HepG2 (cell line): ENCODE results near the gene PHLDB1. TPM values are rescaled to one million over a fixed set of nuclear protein-coding genes. Genes with fewer than 3 reads are reported as not detected.

ENCODE experiments used
- ARID5B ChIP-seq: IDR thresholded peaks from 2 replicates; pipeline ENCODE4 v1.4.0; 2020; ENCODE audit warnings: mild to moderate bottlenecking, missing genetic modification reagents
- ARNT2 ChIP-seq: sonication (generic); formaldehyde crosslinking; IDR thresholded peaks from 2 replicates; pipeline ENCODE4 v1.8.0; 2022; ENCODE audit warnings: mild to moderate bottlenecking, low read depth, missing genetic modification reagents, moderate library complexity
- BRD4 ChIP-seq: sonication (generic); formaldehyde crosslinking; IDR thresholded peaks from 2 replicates; pipeline ENCODE4 v1.4.0; 2020; ENCODE audit warnings: missing genetic modification reagents
- CHD2 ChIP-seq: IDR thresholded peaks from 2 replicates; pipeline ENCODE4 v1.6.1; 2011; ENCODE audit warnings: low read depth, low read length, improper control_type of control experiment
- CREM ChIP-seq, 2 experiments: sonication (generic) in 1 of 2; formaldehyde crosslinking in 1 of 2; IDR thresholded peaks; 2 replicates each; pipeline versions ENCODE4 v1.4.0 to v1.6.1; 2016 to 2020; ENCODE audit warnings: antibody characterized with exemption in 1 of 2, mild to moderate bottlenecking in 1 of 2, missing genetic modification reagents in 1 of 2
- EHMT2 ChIP-seq: fragments of 200-600 bp; sonication (generic); IDR thresholded peaks from 2 replicates; pipeline ENCODE4 v1.7.0; 2017; ENCODE audit warnings: antibody characterized with exemption, low read depth, low read length, borderline replicate concordance
- GATAD2A ChIP-seq: IDR thresholded peaks from 2 replicates; pipeline ENCODE4 v1.6.1; 2016
- HOXD1 ChIP-seq: sonication (generic); formaldehyde crosslinking; IDR thresholded peaks from 2 replicates; pipeline ENCODE4 v1.5.0; 2020; ENCODE audit warnings: missing genetic modification reagents
- IKZF4 ChIP-seq: sonication (generic); formaldehyde crosslinking; IDR thresholded peaks from 2 replicates; pipeline ENCODE4 v1.5.1; 2020; ENCODE audit warnings: borderline replicate concordance, mild to moderate bottlenecking, low read depth, missing genetic modification reagents; ENCODE audit errors: not compliant biosample characterization
- KAT8 ChIP-seq: IDR thresholded peaks from 2 replicates; pipeline ENCODE4 v1.6.1; 2016; ENCODE audit warnings: missing genetic modification reagents, missing compliant biosample characterization
- NAIF1 ChIP-seq: sonication (generic); formaldehyde crosslinking; IDR thresholded peaks from 2 replicates; pipeline ENCODE4 v1.5.0; 2020; ENCODE audit warnings: mild to moderate bottlenecking, missing genetic modification reagents, borderline replicate concordance
- NCOR1 ChIP-seq: fragments of 200-600 bp; sonication (generic); IDR thresholded peaks from 2 replicates; pipeline ENCODE4 v1.7.0; 2017; ENCODE audit warnings: antibody characterized with exemption, low read length, borderline replicate concordance
- SMAD3 ChIP-seq: sonication (generic); formaldehyde crosslinking; IDR thresholded peaks from 2 replicates; pipeline ENCODE4 v1.4.0; 2020; ENCODE audit warnings: missing genetic modification reagents
- ZBTB14 ChIP-seq: sonication (generic); formaldehyde crosslinking; IDR thresholded peaks from 2 replicates; pipeline ENCODE4 v1.4.0; 2020; ENCODE audit warnings: missing genetic modification reagents
- ZNF235 ChIP-seq: sonication (generic); formaldehyde crosslinking; IDR thresholded peaks from 2 replicates; pipeline ENCODE4 v1.8.1; 2023; ENCODE audit warnings: mild to moderate bottlenecking, missing genetic modification reagents, borderline replicate concordance
- polyA plus RNA-seq, 8 experiments: library from polyadenylated mRNA; depleted of rRNA in 3 of 8; stranded (reverse) in 7 of 8; unstranded in 1 of 8; fragments of >200 nt; fragmentation: Illumina TruSeq in 4 of 8; extraction: Trizol in 4 of 8; gene quantifications; 2 replicates each; pipeline versions ENCODE4 v1.2.1 to v1.2.3, GENCODE V29; 2011 to 2016; ENCODE audit warnings: low read depth in 4 of 8, missing spikeins in 1 of 8, mixed read lengths in 1 of 8; ENCODE audit not compliant: insufficient read depth in 1 of 8
- total RNA-seq, 5 experiments: library from RNA; depleted of rRNA; stranded (reverse); fragments of >200 nt; fragmentation: Illumina TruSeq; extraction: Trizol; gene quantifications; 2 replicates each; pipeline ENCODE4 v1.2.3, GENCODE V29; 2016; ENCODE audit warnings: low read depth in 1 of 5
- TF ChIP-seq, protein P1 (sequence below): sonication (generic); formaldehyde crosslinking; IDR thresholded peaks from 2 replicates; pipeline ENCODE4 v1.4.0; 2020; ENCODE audit warnings: missing genetic modification reagents, mild to moderate bottlenecking, borderline replicate concordance
- TF ChIP-seq, protein P2 (sequence below): sonication (generic); formaldehyde crosslinking; IDR thresholded peaks from 2 replicates; pipeline ENCODE4 v1.4.0; 2020; ENCODE audit warnings: missing genetic modification reagents

PHLDB1 gene
- total and polyA plus RNA-seq, 2 of the 13 experiments (the other 11 are each of a cell fraction or from before 2014, with no cell fraction given): 13.8 to 14.2 TPM

DNA sequence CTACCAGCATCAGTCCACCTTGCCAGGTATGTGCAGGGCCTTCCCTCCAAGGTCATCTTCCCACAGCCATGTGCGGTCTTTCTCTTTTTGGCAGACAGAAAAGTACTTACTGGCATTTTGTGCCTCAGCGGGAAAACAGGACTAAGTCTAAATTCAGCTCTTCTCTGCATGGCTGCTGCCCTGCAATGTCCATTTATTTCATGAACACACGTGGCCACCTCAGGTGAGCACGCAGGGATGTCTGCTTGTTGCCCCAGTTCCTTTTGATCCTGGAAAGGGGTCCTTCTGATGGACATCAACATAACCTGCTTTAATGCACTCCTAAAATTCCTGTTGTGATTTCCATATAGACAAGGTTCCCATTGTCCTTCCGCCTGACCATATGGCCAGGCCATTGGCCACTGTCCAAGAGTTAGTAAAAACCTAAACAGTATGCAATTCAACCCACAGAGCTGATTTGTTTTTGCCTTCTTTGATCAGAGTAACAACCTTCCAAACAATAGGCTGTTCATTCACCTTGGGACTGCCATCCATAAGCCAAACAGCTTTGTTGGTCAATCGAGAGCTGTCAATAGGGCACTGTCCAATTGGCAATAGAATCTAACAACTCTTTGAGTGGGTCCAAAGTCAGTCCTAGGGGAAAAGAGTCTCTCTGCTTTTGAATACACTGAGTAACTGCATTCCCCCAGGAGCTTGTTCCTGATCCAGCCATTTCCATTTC, 66.1 kb downstream of the PHLDB1 start (continued):
- TF ChIP-seq, protein P1, sequence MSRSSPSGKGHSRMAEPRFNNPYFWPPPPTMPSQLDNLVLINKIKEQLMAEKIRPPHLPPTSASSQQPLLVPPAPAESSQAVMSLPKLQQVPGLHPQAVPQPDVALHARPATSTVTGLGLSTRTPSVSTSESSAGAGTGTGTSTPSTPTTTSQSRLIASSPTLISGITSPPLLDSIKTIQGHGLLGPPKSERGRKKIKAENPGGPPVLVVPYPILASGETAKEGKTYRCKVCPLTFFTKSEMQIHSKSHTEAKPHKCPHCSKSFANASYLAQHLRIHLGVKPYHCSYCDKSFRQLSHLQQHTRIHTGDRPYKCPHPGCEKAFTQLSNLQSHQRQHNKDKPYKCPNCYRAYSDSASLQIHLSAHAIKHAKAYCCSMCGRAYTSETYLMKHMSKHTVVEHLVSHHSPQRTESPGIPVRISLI (CRISPR knock-in tag): peak; percentile 35; the same call in 1 of the 2 replicates
- TF ChIP-seq ZNF235 (CRISPR knock-in tag) (no peak), IKZF4 (CRISPR knock-in tag) (no peak), SMAD3 (no peak), BRD4 (no peak), GATAD2A (peak; percentile 70), HOXD1 (CRISPR knock-in tag) (peak; percentile 71), ARID5B (CRISPR knock-in tag) (peak; percentile 83), CREM (IDR thresholded peaks at IDR 0.05) (peak; percentile 73), CREM (CRISPR knock-in tag; IDR thresholded peaks at IDR 0.05) (no peak), NAIF1 (no peak), ARNT2 (no peak; the same call in 1 of the 2 replicates), EHMT2 (peak; percentile 95; the same call in 1 of the 2 replicates), ZBTB14 (no peak), CHD2 (no peak), NCOR1 (peak; percentile 90; the same call in 1 of the 2 replicates), KAT8 (CRISPR knock-in tag) (peak; percentile 55; the same call in 1 of the 2 replicates)
- TF ChIP-seq, protein P2, sequence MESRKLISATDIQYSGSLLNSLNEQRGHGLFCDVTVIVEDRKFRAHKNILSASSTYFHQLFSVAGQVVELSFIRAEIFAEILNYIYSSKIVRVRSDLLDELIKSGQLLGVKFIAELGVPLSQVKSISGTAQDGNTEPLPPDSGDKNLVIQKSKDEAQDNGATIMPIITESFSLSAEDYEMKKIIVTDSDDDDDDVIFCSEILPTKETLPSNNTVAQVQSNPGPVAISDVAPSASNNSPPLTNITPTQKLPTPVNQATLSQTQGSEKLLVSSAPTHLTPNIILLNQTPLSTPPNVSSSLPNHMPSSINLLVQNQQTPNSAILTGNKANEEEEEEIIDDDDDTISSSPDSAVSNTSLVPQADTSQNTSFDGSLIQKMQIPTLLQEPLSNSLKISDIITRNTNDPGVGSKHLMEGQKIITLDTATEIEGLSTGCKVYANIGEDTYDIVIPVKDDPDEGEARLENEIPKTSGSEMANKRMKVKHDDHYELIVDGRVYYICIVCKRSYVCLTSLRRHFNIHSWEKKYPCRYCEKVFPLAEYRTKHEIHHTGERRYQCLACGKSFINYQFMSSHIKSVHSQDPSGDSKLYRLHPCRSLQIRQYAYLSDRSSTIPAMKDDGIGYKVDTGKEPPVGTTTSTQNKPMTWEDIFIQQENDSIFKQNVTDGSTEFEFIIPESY (CRISPR knock-in tag): no peak
